Body of pancreas (tissue), 4 donors: ENCODE data around the gene POU3F1. TPM values are rescaled to one million over a fixed set of nuclear protein-coding genes. Genes with fewer than 3 reads are reported as not detected.

ENCODE experiments used
- ATAC-seq: fragments of 150-250 bp; one replicate; pipeline ENCODE4 v1.9.1; 2016
- DNase-seq, 4 donors: peaks; one replicate each; pipeline ENCODE4 v3.0.0-alpha.2; 2019
- H3K27ac ChIP-seq, 4 donors: fragments of 200-600 bp; sonication (generic); 1 replicate in 3 of 4; 2 replicates in 1 of 4; pipeline versions ENCODE4 v1.5.1 to v1.6.1; 2016 to 2019; ENCODE audit warnings: mild to moderate bottlenecking in 1 of 4, mixed read lengths in 1 of 4, moderate library complexity in 1 of 4
- H3K27me3 ChIP-seq, 2 donors: fragments of 200-600 bp; sonication (generic); one replicate each; pipeline ENCODE4 v1.6.0; 2016; ENCODE audit warnings: mild to moderate bottlenecking in 1 of 2
- H3K36me3 ChIP-seq, 2 donors: fragments of 200-600 bp; sonication (generic); replicated peaks in 1 of 2; 2 replicates each; pipeline ENCODE4 v1.5.1; 2016; ENCODE audit warnings: low read depth in 2 of 2; ENCODE audit not compliant: insufficient read depth in 1 of 2
- H3K4me1 ChIP-seq: fragments of 200-600 bp; sonication (generic); one replicate; pipeline ENCODE4 v1.6.0; 2016
- H3K4me3 ChIP-seq, 2 donors: fragments of 200-600 bp; sonication (generic); 1 replicate in 1 of 2; 2 replicates in 1 of 2; pipeline ENCODE4 v1.5.1; 2016 to 2019
- H3K9me3 ChIP-seq, 3 donors: fragments of 200-600 bp; sonication (generic); 1 replicate in 2 of 3; 2 replicates in 1 of 3; pipeline ENCODE4 v1.5.1; 2016
- CTCF ChIP-seq, 7 experiments: fragments of 450-650 bp in 4 of 7; fragments of 200-600 bp in 3 of 7; sonication (generic) in 3 of 7; IDR thresholded peaks; one replicate each; pipeline ENCODE4 v1.5.1; 2016 to 2019; ENCODE audit warnings: antibody characterized with exemption in 7 of 7
- POLR2A ChIP-seq, 3 donors: fragments of 450-650 bp; IDR thresholded peaks; one replicate each; pipeline ENCODE4 v1.6.1; 2016; ENCODE audit warnings: antibody characterized with exemption in 3 of 3, mild to moderate bottlenecking in 2 of 3
- WGBS, 2 donors: methylation state at CpG; one replicate each; pipeline ENCODE4 v1.1.5; 2017; 5-methylcytosine and 5-hydroxymethylcytosine counted together
- intact Hi-C: fragments of 100-400 bp; cut with DNase I; formaldehyde crosslinking; loops from one replicate; pipeline ENCODE4 v1.15.1; 2023
- total RNA-seq, 2 donors: library from RNA; depleted of rRNA; stranded (reverse); fragments of >200 nt; gene quantifications; one replicate each; pipeline ENCODE4 v1.1.0, GENCODE V29; 2016

Gene POU3F1
- total RNA-seq, 2 donors from 2014 or later: not detected

GRCh38 chr1:38079019-38079418, 32.4 kb upstream of the POU3F1 start:
- H3K27me3 ChIP-seq: no peaks in the 10 kb centered on the region
- no peak for DNase-seq
- peaks cover 1% of the 10 kb centered on the region for H3K4me1 ChIP-seq
- TF ChIP-seq POLR2A (IDR thresholded peaks at IDR 0.05) (no peak), CTCF (IDR thresholded peaks at IDR 0.05) (no peak)
- 81 to 82% methylated on average over 3 to 4 of the region's 4 CpGs for WGBS, 2 donors
- intact Hi-C loops: no loop called here
- no peaks in the 10 kb centered on the region for H3K9me3 ChIP-seq
- H3K36me3 ChIP-seq: no peaks in the 10 kb centered on the region
- no peak overlapping the region for H3K4me3 ChIP-seq
- no peak for ATAC-seq
- no peak overlapping the region for H3K27ac ChIP-seq

DNA sequence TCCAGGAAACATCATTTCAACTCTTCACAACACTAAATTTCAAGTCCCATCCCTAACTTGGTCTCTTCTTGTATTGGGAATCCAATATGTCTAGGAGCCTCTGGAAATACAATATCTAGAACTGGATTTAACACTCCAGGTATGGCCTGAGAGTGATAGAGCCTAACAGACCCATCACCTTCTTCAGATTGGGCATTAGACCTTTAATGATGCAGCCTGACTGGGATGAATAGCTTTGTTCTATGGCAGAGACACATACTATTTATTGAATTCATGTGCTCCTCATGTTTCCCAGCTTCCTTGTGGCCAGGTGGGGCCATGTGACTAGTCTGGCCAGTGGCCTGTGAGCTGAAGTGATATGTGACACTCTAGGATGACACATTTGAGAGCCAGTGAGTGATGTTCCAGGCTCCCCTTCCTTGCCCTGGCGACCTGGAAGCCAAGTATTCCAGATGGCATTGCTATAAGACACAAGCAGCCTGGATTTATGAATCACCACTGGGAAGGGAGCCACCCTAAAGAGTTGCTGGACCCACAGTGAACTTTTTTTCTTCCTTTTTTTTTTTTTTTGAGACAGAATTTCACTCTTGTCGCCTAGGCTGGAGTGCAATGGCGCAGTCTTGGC, 31.0 kb upstream of the POU3F1 start:
- Histone ChIP-seq H3K27me3 (no peaks in the 10 kb centered on the region), H3K36me3 (no peaks in the 10 kb centered on the region), H3K4me3 (no peak overlapping the region), H3K4me1 (no peaks in the 10 kb centered on the region), H3K9me3 (no peaks in the 10 kb centered on the region), H3K27ac (no peak overlapping the region)
- intact Hi-C loops: no loop called here
- 87 to 89% methylated on average over 3 of the region's 3 CpGs for WGBS, 2 donors
- no peak for ATAC-seq
- TF ChIP-seq POLR2A (IDR thresholded peaks at IDR 0.05) (no peak), CTCF (IDR thresholded peaks at IDR 0.05) (no peak)
- DNase-seq: no peak

DNA sequence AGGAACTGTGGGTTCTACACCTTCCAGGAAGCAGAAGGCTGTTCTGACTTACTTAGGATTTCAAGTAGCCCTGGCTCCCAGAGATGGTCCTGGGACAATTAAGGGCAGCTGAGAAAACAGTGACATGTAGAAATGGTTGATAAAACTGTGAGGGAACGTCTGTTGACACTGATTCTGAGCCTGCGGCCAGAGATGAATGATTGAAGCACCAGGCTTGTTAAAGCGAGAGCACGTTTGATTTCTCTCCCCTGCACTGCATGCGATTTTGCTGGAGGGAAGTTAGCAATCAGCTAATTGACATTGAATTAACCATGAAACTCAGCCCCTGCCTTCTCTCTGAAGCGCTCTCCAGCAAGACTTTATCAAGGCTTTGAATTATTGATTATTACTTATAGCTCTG, 29.9 kb upstream of the POU3F1 start:
- Histone ChIP-seq H3K4me3 (no peak overlapping the region), H3K27ac (no peak overlapping the region), H3K4me1 (no peaks in the 10 kb centered on the region), H3K36me3 (no peaks in the 10 kb centered on the region), H3K27me3 (no peaks in the 10 kb centered on the region), H3K9me3 (no peaks in the 10 kb centered on the region)
- intact Hi-C loops: no loop called here
- 29 to 31% methylated on average over 6 of the region's 6 CpGs for WGBS, 2 donors
- TF ChIP-seq CTCF (IDR thresholded peaks at IDR 0.05) (no peak), POLR2A (IDR thresholded peaks at IDR 0.05) (no peak)
- ATAC-seq (no peak), DNase-seq (no peak)

- no peaks in the 10 kb centered on the region for H3K27me3 ChIP-seq
- peak in 1 of 4 donors; percentile 17 for DNase-seq
- no peak for ATAC-seq
- no peak overlapping the region for H3K4me3 ChIP-seq
- no peaks in the 10 kb centered on the region for H3K4me1 ChIP-seq
- H3K27ac ChIP-seq: no peak overlapping the region
- H3K36me3 ChIP-seq: no peaks in the 10 kb centered on the region
- intact Hi-C loops: no loop called here
- H3K9me3 ChIP-seq: no peaks in the 10 kb centered on the region
- no peak for TF ChIP-seq CTCF (IDR thresholded peaks at IDR 0.05)
- TF ChIP-seq POLR2A (IDR thresholded peaks at IDR 0.05): no peak
- WGBS, 2 donors: 12 to 19% methylated on average over 4 to 6 of the region's 6 CpGs
Measured at GRCh38 chr1:38076038-38076437, 29.4 kb upstream of the POU3F1 start.

- no peak for ATAC-seq
- H3K36me3 ChIP-seq: no peaks in the 10 kb centered on the region
- no peak overlapping the region for H3K4me3 ChIP-seq
- no peaks in the 10 kb centered on the region for H3K9me3 ChIP-seq
- intact Hi-C loops: no loop called here
- 77 to 92% methylated on average over 5 of the region's 5 CpGs for WGBS, 2 donors
- no peak for TF ChIP-seq CTCF (IDR thresholded peaks at IDR 0.05)
- no peak for TF ChIP-seq POLR2A (IDR thresholded peaks at IDR 0.05)
- DNase-seq: no peak
- no peak overlapping the region for H3K27ac ChIP-seq
- H3K4me1 ChIP-seq: no peaks in the 10 kb centered on the region
- no peaks in the 10 kb centered on the region for H3K27me3 ChIP-seq
Measured at GRCh38 chr1:38075191-38075590, 28.6 kb upstream of the POU3F1 start.
